ENCODE results near the gene CFAP97.

GRCh38 chr4:185221491-185221890 lies 17.7 kb upstream of the CFAP97 start:
- TF ChIP-seq, protein P1, sequence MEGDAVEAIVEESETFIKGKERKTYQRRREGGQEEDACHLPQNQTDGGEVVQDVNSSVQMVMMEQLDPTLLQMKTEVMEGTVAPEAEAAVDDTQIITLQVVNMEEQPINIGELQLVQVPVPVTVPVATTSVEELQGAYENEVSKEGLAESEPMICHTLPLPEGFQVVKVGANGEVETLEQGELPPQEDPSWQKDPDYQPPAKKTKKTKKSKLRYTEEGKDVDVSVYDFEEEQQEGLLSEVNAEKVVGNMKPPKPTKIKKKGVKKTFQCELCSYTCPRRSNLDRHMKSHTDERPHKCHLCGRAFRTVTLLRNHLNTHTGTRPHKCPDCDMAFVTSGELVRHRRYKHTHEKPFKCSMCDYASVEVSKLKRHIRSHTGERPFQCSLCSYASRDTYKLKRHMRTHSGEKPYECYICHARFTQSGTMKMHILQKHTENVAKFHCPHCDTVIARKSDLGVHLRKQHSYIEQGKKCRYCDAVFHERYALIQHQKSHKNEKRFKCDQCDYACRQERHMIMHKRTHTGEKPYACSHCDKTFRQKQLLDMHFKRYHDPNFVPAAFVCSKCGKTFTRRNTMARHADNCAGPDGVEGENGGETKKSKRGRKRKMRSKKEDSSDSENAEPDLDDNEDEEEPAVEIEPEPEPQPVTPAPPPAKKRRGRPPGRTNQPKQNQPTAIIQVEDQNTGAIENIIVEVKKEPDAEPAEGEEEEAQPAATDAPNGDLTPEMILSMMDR (conservative IDR thresholded peaks at IDR 0.05 in 1 of 2, IDR thresholded peaks at IDR 0.05 in 1 of 2; ENCODE audit: extremely low read depth in 1 of 2, insufficient read depth in 1 of 2, low read depth in 1 of 2, low read length in 2 of 2) = no peak
- TF ChIP-seq EZH2 (IDR thresholded peaks at IDR 0.05; ENCODE audit: borderline replicate concordance, low read length) = no peak
